T47D (cell line): ENCODE results near the gene PRR15.

Source experiments
- DNase-seq, 2 experiments: peaks; one replicate each; pipeline versions ENCODE4 v3.0.0 to v3.0.0-alpha.2; 2011 to 2012; ENCODE audit warnings: low read depth in 1 of 2, low spot score in 1 of 2
- JUND ChIP-seq: IDR thresholded peaks from 2 replicates; pipeline ENCODE4 v1.6.1; 2012; ENCODE audit warnings: low read depth
- in situ Hi-C: cut with HindIII; loops from 2 replicates; pipeline ENCODE4 v1.10.0; 2016; ENCODE audit warnings: low sequenced_read_pairs, low pct_unique_long_range_greater_than_20kb

PRR15 gene

DNA sequence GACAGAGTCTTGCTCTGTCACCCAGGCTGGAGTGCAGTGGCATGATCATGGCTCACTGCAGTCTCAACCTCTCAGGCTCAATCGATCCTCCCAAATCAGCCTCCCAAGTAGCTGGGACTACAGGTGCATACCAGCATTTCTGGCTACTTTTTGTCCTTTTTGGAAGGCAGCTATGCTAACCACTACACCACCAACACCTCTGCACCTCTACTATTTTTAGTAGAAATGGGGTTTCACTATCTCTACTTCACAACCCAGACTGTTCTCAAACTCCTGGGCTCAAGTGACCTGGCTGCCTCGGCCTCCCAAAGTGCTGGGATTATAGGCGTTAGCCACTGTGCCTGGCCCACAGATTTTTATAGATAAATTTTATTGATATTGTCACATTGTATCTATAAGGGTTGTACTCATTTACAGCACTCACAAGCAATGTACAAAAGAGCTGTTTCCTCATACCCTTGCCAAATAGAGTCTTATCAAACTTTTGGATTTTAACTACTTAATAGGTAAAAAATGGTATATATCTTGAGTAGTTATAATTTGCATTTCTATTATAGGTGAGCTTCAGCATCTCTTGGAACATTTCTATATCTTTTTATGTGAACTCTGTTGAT is 23.7 kb downstream of the PRR15 start:
- in situ Hi-C loops: no loop called here
- no peak for DNase-seq

GRCh38 chr7:29588212-29588611 is 24.6 kb downstream of the PRR15 start:
- in situ Hi-C loops: no loop called here
- no peak for DNase-seq
- TF ChIP-seq JUND: no peak

More for the DNA sequence above, 23.7 kb downstream of the PRR15 start:
- no peak for TF ChIP-seq JUND

DNA sequence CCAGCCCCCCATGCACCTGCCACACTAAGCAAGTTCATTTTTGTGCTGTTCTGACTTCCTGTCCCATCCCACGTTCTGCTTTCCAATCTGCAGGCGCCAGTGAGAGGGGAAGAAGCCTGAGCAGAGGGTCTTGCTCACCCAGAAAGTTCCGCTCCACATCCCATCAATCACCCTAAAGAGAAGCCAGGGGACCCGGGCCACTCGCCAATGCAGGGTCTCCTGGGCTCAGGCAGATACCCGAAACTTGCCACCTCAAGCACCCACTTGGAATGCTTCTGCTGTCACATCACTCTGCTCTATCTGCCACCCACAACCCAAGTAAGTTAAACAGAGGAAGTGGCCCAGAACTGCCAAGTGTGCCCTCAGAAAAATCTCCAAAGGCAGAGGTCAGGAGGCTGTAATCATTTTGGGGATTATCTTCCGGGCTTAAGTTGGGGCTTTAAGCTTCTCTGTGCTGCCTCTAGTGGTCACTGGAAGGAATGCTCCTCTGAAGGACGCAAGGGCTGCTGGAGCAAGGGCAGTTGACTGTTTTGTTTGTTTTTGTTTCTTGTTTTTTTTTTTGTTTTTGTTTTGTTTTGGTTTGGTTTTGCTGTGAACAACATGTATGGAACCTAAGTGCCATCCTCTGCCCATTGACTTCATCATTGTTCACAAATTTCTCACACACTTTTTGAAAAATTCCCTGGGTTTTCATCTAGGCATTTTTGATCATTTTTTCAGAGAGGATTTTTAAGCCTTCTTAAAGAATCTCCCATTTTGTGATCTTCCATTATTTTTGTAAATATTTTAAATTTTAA is 25.5 kb downstream of the PRR15 start:
- peak; percentile 60 to 66 for DNase-seq
- no peak for TF ChIP-seq JUND
- in situ Hi-C loops: no loop called here

- in situ Hi-C loops: no loop called here
- no peak for DNase-seq
- no peak for TF ChIP-seq JUND
These were observed 29.2 kb downstream of the PRR15 start for GRCh38 chr7:29592866-29593265.

DNA sequence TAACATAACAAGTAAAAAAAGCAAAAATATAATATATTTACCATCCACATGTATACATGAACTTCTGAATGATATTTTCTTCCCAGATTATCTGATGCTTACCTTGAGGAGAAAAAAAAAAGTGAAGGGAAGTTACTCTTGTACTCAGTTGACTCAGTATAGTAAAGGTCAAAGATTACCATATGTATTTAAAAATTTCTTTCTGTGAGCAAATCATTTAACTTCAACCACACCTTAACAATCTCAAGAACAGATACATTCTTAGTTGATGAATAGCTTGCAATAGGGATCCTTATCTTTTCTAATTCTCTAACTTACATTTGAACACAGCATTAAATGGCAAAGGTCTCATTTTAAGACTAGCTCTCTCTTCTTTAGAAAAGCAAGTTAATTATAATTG is 29.8 kb downstream of the PRR15 start:
- no peak for DNase-seq
- TF ChIP-seq JUND: no peak
- in situ Hi-C loops: no loop called here

GRCh38 chr7:29596593-29597178 is 33.1 kb downstream of the PRR15 start:
- no peak for DNase-seq
- in situ Hi-C loops: no loop called here
- no peak for TF ChIP-seq JUND

GRCh38 chr7:29597266-29597665 is 33.6 kb downstream of the PRR15 start:
- DNase-seq: no peak
- in situ Hi-C loops: no loop called here
- TF ChIP-seq JUND: no peak

- TF ChIP-seq JUND: no peak
- no peak for DNase-seq
- in situ Hi-C loops: no loop called here
These were observed 34.5 kb downstream of the PRR15 start for GRCh38 chr7:29598137-29598536.

GRCh38 chr7:29598613-29599012 is 35.0 kb downstream of the PRR15 start:
- DNase-seq: no peak
- in situ Hi-C loops: no loop called here
- no peak for TF ChIP-seq JUND

- in situ Hi-C loops: no loop called here
- no peak for DNase-seq
- no peak for TF ChIP-seq JUND
These were observed 35.4 kb downstream of the PRR15 start for GRCh38 chr7:29599026-29599425.

GRCh38 chr7:29600661-29601060 is 37.0 kb downstream of the PRR15 start:
- in situ Hi-C loops: no loop called here
- TF ChIP-seq JUND: no peak
- no peak for DNase-seq

DNA sequence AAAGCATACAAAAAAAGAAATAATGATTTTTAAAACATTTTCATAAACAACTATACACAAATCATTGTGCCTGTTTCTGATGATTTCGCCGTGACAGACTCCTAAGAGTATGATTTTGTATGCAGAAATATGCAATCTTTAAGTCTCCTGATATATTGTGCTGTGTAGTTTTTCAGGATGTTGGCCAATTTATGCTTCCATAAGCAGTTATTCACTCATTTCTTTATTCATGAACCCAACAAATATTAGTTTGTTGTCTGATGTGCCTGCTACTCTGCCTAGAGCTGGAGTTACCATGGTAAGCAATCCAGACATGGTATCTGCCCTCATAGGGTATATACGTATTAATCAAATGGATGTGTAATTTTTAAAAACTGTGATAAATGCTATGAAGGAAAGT is 40.4 kb downstream of the PRR15 start:
- in situ Hi-C loops: no loop called here
- no peak for DNase-seq
- no peak for TF ChIP-seq JUND

DNA sequence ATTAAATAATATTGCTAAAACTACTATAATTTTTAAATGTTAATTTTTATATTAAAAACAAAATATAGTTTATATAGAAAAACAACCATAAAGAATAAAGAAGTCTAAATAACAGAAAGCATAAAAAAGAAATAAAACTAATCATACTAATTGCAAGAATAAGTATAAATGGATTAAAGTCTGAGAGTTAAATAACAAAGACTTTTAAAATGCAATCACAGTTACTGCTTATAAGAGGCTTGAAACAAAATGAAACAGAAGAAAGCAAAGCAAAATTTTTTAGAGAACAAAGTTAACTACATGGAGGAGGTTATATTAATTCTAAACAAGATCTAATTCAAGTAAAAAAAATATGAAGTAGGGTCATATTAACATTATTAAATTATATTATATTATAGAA is 41.1 kb downstream of the PRR15 start:
- TF ChIP-seq JUND: no peak
- DNase-seq: no peak
- in situ Hi-C loops: no loop called here
